Measurements from ENCODE around the gene RICTOR.

DNA sequence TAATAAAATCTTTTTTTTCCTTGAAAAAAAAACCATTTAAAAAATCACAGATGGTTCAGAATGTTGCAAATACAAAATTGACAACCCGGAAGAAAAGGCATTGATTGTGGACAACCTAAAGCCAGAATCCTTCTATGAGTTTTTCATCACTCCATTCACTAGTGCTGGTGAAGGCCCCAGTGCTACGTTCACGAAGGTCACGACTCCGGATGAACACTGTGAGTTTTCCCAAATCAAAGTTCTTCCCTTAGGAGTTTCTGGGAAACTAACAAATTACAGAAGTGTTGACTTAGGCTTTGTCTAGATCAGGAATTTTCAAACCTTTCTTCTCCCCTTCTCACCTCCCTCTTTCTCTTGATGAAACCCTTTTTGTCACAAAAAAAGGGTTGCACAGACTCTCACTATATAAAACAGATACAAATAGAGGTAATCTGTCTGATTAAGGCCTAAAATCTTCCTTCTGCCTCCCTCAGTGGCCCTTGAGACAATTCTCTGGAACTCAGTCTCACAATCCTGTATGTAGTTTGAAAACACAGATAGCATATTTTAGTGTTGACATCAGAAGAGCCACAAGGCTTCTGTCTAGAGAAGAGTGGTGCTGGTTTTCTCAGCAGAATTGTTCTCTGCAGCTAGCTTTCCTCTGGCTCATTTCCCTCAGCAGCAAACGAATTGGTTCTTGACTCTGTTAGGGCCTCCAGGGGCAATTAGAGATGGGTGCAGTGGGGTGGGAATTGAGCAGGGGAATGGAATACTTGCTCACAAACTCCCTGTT lies 148.9 kb downstream of the RICTOR start:
- TF ChIP-seq, protein P1, sequence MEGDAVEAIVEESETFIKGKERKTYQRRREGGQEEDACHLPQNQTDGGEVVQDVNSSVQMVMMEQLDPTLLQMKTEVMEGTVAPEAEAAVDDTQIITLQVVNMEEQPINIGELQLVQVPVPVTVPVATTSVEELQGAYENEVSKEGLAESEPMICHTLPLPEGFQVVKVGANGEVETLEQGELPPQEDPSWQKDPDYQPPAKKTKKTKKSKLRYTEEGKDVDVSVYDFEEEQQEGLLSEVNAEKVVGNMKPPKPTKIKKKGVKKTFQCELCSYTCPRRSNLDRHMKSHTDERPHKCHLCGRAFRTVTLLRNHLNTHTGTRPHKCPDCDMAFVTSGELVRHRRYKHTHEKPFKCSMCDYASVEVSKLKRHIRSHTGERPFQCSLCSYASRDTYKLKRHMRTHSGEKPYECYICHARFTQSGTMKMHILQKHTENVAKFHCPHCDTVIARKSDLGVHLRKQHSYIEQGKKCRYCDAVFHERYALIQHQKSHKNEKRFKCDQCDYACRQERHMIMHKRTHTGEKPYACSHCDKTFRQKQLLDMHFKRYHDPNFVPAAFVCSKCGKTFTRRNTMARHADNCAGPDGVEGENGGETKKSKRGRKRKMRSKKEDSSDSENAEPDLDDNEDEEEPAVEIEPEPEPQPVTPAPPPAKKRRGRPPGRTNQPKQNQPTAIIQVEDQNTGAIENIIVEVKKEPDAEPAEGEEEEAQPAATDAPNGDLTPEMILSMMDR (IDR thresholded peaks at IDR 0.05; ENCODE audit: low read depth, low read length): no peak
- no peak for TF ChIP-seq EZH2phosphoT487 (IDR thresholded peaks at IDR 0.05; ENCODE audit: low read depth)

Data from OCI-LY3 (cell line).